ENCODE results near the gene EDC4. TPM values are rescaled to one million over a fixed set of nuclear protein-coding genes. Genes with fewer than 3 reads are reported as not detected.

Gene EDC4
- total RNA-seq, 1 donor: 85.1 TPM

GRCh38 chr16:67871256-67871655 is 1.6 kb upstream of the EDC4 start:
- TF ChIP-seq CTCF (IDR thresholded peaks at IDR 0.05; ENCODE audit: insufficient read depth, low read depth, low read length): no peak
- no peak for DNase-seq (ENCODE audit: low read depth)

GRCh38 chr16:67872131-67872630 is 671 bp upstream of the EDC4 start:
- H3K4me3 ChIP-seq (ENCODE audit: low read depth, low read length): no peak overlapping the region
- no peak for DNase-seq (ENCODE audit: low read depth)
- no peak for TF ChIP-seq CTCF (IDR thresholded peaks at IDR 0.05; ENCODE audit: insufficient read depth, low read depth, low read length)

More at GRCh38 chr16:67871256-67871655, 1.6 kb upstream of the EDC4 start:
- H3K4me3 ChIP-seq (ENCODE audit: low read depth, low read length): no peak overlapping the region

GRCh38 chr16:67873435-67874370 is 851 bp downstream of the EDC4 start:
- TF ChIP-seq CTCF (IDR thresholded peaks at IDR 0.05; ENCODE audit: insufficient read depth, low read depth, low read length): no peak
- peak overlapping the region; percentile 96 for H3K4me3 ChIP-seq (ENCODE audit: low read depth, low read length)
- peak; percentile 27 for DNase-seq (ENCODE audit: low read depth)

GRCh38 chr16:67874372-67874771 is 1.5 kb downstream of the EDC4 start:
- no peak for TF ChIP-seq CTCF (IDR thresholded peaks at IDR 0.05; ENCODE audit: insufficient read depth, low read depth, low read length)
- H3K4me3 ChIP-seq (ENCODE audit: low read depth, low read length): peak overlapping the region; percentile 96
- DNase-seq (ENCODE audit: low read depth): no peak

- DNase-seq (ENCODE audit: low read depth): no peak
- TF ChIP-seq CTCF (IDR thresholded peaks at IDR 0.05; ENCODE audit: insufficient read depth, low read depth, low read length): no peak
- H3K4me3 ChIP-seq (ENCODE audit: low read depth, low read length): no peak overlapping the region
These were observed 4.2 kb downstream of the EDC4 start for GRCh38 chr16:67877064-67877463.

GRCh38 chr16:67878232-67878631 is 5.4 kb downstream of the EDC4 start:
- no peak for DNase-seq (ENCODE audit: low read depth)
- H3K4me3 ChIP-seq (ENCODE audit: low read depth, low read length): no peak overlapping the region
- no peak for TF ChIP-seq CTCF (IDR thresholded peaks at IDR 0.05; ENCODE audit: insufficient read depth, low read depth, low read length)
